AML-193 (cell line): ENCODE data around the gene GUCY2C.

Experiments used
- DNase-seq, 2 experiments: peaks; one replicate each; lab custom pipeline; 2025; lab: John Stamatoyannopoulos, UW

GUCY2C gene

GRCh38 chr12:14572401-14572800 is 124.0 kb downstream of the GUCY2C start:
- DNase-seq: peak; percentile 18 to 29

GRCh38 chr12:14571779-14572178 is 124.6 kb downstream of the GUCY2C start:
- no peak for DNase-seq

DNA sequence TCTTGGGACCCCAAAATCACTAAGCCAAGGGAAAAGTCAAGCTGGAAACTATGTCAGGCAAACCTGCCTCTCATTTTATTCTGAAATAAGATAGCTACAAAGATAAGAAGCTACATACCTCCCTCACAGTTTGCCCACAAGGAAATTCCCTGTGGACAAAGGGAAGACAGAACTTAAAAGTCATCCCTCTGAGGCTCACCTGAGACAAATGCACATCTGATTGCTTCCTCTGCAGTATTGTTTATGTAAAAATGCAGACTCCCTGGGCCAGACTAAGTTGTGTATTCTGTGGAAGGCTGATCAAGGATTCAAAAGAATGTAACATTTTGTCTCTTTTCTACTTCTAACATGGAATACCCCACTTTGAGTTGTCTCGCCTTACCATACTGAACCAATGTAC is 126.2 kb downstream of the GUCY2C start:
- no peak for DNase-seq

DNA sequence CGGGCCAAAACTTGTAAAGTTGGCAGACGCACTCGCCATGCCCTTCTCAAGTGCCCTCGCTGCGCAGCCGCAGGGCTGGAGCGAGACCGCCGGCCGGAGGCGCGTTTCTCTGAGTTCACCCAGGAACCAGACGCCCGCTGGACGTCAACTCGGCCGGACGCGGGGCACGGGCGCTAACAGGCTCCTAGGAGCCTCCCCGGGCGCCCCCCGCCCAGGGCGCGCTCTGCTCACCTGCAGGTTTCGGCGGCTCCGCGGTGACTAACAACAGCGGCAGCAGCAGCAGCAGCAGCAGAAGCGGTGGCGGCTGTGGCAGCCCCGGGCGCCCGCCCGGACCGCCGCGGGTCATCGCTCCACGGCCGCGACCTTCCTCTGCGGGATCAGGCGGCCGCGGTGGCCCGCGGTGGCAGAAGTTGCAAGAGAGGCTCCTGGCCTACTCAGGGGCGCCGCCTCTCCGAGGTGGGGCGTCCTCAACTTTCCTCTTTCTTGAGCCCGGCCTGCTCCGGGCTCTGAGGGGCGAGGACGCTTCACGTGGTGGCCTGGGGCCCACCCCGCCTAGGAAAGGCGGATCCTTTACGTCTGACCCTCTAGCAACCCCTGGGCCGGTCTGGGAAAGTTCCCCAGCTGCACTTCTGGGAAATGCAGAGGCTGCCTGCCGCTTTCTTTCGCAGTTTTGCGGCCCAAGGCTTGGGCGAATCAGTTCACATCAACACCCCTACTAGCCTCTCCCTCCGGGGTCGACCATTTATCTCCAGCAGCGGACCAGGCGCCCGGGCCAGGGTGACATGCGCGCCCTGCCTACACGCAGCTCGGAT is 128.8 kb downstream of the GUCY2C start, which contains the start of gene PLBD1:
Gene PLBD1, minus strand, starts transcription at position 533 of the 812 bp plus-strand sequence. Its CDS starts 187 bp downstream, at position 346.
- DNase-seq: no peak

DNA sequence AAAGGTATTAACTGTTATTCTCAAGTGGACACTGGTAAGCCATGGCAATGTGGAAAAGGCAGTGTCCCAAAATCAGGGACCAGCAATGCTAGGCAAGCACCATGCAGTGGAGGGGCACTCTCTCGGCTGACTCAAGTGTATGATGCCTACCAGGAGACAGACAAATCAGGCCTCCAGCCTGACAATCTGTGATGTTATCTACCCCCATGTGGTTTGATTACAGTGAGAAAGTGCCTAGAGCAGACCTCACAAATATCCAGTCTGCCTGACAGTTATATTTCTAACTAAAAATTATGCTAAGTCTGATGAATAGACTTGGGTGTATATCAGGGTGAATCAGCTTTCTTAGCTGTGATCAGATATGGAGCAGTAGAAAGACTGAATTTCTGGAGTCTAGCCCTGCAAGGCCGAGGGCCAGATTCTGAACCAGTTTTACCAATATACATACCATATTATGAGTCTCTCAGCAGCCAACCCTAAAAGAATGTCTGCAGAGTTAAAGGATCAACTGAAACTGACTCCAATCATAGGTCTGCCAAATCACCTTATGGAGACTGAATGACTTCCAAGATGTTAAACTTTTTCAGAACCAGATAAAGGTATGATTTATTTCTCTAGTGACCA is 132.0 kb downstream of the GUCY2C start:
- DNase-seq: no peak

DNA sequence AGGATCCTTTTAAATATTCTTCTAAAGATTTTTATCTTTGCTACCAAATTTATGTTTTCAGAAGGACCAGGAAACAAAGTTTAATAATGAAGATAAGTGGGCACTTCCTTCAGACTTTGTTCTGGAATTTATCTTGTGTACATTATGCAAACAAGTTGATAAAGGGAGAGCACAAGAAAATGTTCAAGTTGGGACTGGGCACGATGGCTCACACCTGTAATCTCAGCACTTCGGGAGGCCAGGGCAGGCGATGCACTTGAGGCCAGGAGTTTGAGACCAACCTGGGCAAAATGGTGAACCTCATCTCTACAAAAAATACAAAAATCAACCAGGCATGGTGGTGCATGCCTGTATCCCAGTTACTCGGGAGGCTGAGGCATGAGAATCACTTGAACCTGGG is 133.4 kb downstream of the GUCY2C start:
- no peak for DNase-seq
